Gastroesophageal sphincter (tissue), 3 donors: ENCODE data around the gene PAQR7.

Source experiments
- CTCF ChIP-seq, 4 experiments: fragments of 200-600 bp in 2 of 4; fragments of 450-650 bp in 2 of 4; sonication (generic) in 1 of 4; IDR thresholded peaks; one replicate each; pipeline ENCODE4 v1.5.1; 2017 to 2019; ENCODE audit warnings: antibody characterized with exemption in 4 of 4, mild to moderate bottlenecking in 2 of 4, moderate library complexity in 2 of 4
- POLR2A ChIP-seq, 2 donors: fragments of 450-650 bp; IDR thresholded peaks; one replicate each; pipeline ENCODE4 v1.6.1; 2017; ENCODE audit warnings: antibody characterized with exemption in 2 of 2, mild to moderate bottlenecking in 2 of 2, moderate library complexity in 1 of 2
- POLR2AphosphoS5 ChIP-seq: sonication (generic); formaldehyde crosslinking; IDR thresholded peaks from one replicate; pipeline ENCODE4 v1.6.1; 2017; ENCODE audit warnings: antibody characterized with exemption

GRCh38 chr1:25847929-25848328 lies 27.6 kb downstream of the PAQR7 start:
- TF ChIP-seq CTCF (IDR thresholded peaks at IDR 0.05) (no peak), POLR2A (IDR thresholded peaks at IDR 0.05) (no peak), POLR2AphosphoS5 (no peak)
